Tibial nerve (tissue), 4 donors: ENCODE measurements around the gene EXPH5. TPM values are rescaled to one million over a fixed set of nuclear protein-coding genes. Genes with fewer than 3 reads are reported as not detected.

Source experiments
- DNase-seq, 2 donors: peaks; one replicate each; pipeline ENCODE4 v3.0.0-alpha.2; 2019; ENCODE audit warnings: low spot score in 2 of 2
- H3K27ac ChIP-seq, 4 donors: fragments of 200-600 bp; sonication (generic) in 3 of 4; one replicate each; pipeline ENCODE4 v1.5.1; 2017 to 2019; ENCODE audit warnings: mild to moderate bottlenecking in 1 of 4
- H3K27me3 ChIP-seq, 2 donors: fragments of 200-600 bp; sonication (generic) in 1 of 2; one replicate each; pipeline versions ENCODE4 v1.5.1 to v1.6.0; 2017 to 2019
- H3K36me3 ChIP-seq, 3 donors: fragments of 200-600 bp; sonication (generic); one replicate each; pipeline ENCODE4 v1.5.1; 2018 to 2019
- H3K4me1 ChIP-seq, 4 donors: fragments of 200-600 bp; sonication (generic) in 3 of 4; one replicate each; pipeline ENCODE4 v1.5.1; 2017 to 2019
- H3K4me3 ChIP-seq, 4 donors: fragments of 200-600 bp; sonication (generic) in 3 of 4; one replicate each; pipeline ENCODE4 v1.5.1; 2017 to 2019; ENCODE audit warnings: mild to moderate bottlenecking in 1 of 4, moderate library complexity in 1 of 4
- H3K9me3 ChIP-seq, 4 donors: fragments of 200-600 bp; sonication (generic) in 3 of 4; one replicate each; pipeline ENCODE4 v1.5.1; 2017 to 2019
- EP300 ChIP-seq, 2 donors: sonication (generic); formaldehyde crosslinking; IDR thresholded peaks; one replicate each; pipeline ENCODE4 v1.6.1; 2017; ENCODE audit warnings: antibody characterized with exemption in 2 of 2, mild to moderate bottlenecking in 1 of 2
- POLR2A ChIP-seq, 2 donors: fragments of 450-650 bp; IDR thresholded peaks; one replicate each; pipeline ENCODE4 v1.6.1; 2017; ENCODE audit warnings: antibody characterized with exemption in 2 of 2, mild to moderate bottlenecking in 2 of 2, moderate library complexity in 2 of 2
- whole genome bisulfite sequencing, 2 donors: methylation state at CpG; one replicate each; pipeline ENCODE4 v1.1.5; 2018; 5-methylcytosine and 5-hydroxymethylcytosine counted together
- total RNA-seq, 4 donors: library from RNA; depleted of rRNA; stranded (reverse); fragments of >200 nt; gene quantifications; one replicate each; pipeline ENCODE4 v1.1.0, GENCODE V29; 2016
- TF ChIP-seq, protein P1 (sequence below), 5 experiments: fragments of 200-600 bp in 3 of 5; fragments of 450-650 bp in 2 of 5; sonication (generic) in 3 of 5; IDR thresholded peaks; one replicate each; pipeline ENCODE4 v1.5.1; 2016 to 2019; ENCODE audit warnings: antibody characterized with exemption in 5 of 5, mild to moderate bottlenecking in 3 of 5, moderate library complexity in 2 of 5

EXPH5 gene
- total RNA-seq, 4 donors from 2014 or later, result 2.4 to 5.4 (median 4.1) TPM

DNA sequence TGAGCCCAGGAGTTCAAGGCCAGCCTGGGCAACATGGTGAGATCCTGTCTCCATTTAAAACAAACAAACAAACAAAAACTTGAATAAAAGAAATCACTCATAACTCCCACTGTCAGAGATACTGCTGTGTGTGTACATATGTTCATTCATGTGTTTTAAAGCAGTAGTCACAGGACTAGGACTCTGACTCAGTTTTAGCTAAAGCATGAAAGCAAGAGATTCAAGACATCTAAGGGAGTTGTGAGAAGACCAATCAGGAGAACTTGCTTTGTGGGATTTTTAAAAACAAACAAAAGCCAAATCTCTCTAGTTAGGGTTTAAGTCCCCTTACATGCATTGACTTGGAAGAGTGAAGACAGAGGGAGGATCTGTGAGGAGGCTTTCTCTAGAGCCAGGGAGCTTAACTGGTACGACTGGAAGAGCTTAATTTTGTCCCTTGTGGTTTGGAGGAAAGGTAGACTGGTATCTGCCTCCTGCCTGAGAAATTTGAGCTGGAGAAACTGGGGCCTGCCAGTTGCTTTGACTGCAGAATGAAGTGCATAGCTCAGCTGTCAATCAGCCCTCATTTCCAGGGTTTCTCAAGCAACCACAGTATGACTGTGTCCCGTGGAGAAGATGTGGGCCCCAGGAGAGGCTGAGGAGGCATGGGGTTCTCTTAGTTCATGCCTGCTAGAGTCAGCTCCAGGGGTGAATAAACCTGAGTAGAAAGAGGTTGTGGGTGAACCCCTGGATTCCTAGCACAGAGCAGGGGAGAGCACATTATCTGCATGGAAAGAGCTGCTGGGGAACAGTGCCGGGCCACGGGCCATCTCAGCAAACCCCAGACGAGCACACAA lies 30.6 kb downstream of the EXPH5 start:
- peaks cover 0 to 16% (median 0%) of the 10 kb centered on the region in 4 donors for H3K4me1 ChIP-seq
- no peaks in the 10 kb centered on the region for H3K9me3 ChIP-seq
- TF ChIP-seq POLR2A (IDR thresholded peaks at IDR 0.05) (no peak), EP300 (IDR thresholded peaks at IDR 0.05) (no peak)
- TF ChIP-seq, protein P1, sequence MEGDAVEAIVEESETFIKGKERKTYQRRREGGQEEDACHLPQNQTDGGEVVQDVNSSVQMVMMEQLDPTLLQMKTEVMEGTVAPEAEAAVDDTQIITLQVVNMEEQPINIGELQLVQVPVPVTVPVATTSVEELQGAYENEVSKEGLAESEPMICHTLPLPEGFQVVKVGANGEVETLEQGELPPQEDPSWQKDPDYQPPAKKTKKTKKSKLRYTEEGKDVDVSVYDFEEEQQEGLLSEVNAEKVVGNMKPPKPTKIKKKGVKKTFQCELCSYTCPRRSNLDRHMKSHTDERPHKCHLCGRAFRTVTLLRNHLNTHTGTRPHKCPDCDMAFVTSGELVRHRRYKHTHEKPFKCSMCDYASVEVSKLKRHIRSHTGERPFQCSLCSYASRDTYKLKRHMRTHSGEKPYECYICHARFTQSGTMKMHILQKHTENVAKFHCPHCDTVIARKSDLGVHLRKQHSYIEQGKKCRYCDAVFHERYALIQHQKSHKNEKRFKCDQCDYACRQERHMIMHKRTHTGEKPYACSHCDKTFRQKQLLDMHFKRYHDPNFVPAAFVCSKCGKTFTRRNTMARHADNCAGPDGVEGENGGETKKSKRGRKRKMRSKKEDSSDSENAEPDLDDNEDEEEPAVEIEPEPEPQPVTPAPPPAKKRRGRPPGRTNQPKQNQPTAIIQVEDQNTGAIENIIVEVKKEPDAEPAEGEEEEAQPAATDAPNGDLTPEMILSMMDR (IDR thresholded peaks at IDR 0.05), result no peak
- WGBS, 2 donors, result 70 to 71% methylated on average over 5 of the region's 5 CpGs
- DNase-seq, result no peak
- H3K27me3 ChIP-seq, result no peaks in the 10 kb centered on the region
- no peaks in the 10 kb centered on the region for H3K36me3 ChIP-seq
- H3K27ac ChIP-seq, result no peak overlapping the region
- H3K4me3 ChIP-seq, result no peak overlapping the region

DNA sequence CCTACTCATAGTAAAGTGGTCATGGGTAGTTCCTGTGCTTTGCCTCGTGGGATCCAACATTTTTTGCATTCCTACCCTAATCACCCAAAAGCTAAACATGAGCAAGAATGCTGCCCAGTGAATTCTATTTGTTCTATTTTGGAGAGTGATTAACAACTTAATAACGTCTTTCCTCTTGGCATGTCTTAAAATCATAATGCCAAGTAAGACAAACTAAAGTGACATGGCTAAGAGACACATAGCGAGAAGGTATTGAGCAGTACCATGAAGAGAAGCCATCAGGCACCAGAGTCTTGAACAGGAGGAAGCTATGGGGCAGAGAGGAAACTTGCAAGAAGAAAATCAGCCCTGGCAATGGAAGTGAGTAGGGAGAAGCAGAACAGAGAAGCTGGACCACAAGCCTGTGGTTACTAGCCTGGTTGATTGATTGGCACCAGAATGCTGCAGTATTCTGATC lies 32.0 kb downstream of the EXPH5 start:
- TF ChIP-seq POLR2A (IDR thresholded peaks at IDR 0.05), result no peak
- TF ChIP-seq EP300 (IDR thresholded peaks at IDR 0.05), result no peak
- TF ChIP-seq, protein P1 (IDR thresholded peaks at IDR 0.05), result no peak
- Histone ChIP-seq H3K36me3 (no peaks in the 10 kb centered on the region), H3K27ac (no peak overlapping the region), H3K4me1 (peaks cover 0 to 16% (median 0%) of the 10 kb centered on the region in 4 donors), H3K4me3 (no peak overlapping the region), H3K27me3 (no peaks in the 10 kb centered on the region), H3K9me3 (no peaks in the 10 kb centered on the region)
- DNase-seq, result no peak
- 43 to 44% methylated on average over 3 of the region's 3 CpGs for WGBS, 2 donors

DNA sequence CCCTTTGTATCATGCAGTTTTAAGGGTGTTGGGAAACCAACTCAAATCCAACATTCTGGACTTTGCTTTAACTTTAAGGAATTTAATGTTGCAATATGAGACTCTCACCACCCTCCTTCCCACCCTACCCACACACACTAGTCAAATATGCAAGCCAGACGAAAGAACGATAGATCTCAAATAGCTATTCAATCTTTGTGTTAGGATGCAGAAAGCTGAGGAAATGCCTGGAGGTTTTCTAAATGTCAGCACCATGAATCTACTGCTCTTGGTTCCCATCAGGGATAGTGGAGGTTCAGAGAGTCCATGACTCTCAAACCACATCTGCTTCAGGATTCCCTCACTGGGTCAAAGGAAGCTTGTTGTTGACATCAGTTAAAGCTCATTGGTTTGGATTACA lies 33.7 kb downstream of the EXPH5 start:
- Histone ChIP-seq H3K9me3 (no peaks in the 10 kb centered on the region), H3K36me3 (no peaks in the 10 kb centered on the region), H3K27ac (no peak overlapping the region), H3K4me1 (peaks cover 0 to 16% (median 0%) of the 10 kb centered on the region in 4 donors), H3K4me3 (no peak overlapping the region), H3K27me3 (no peaks in the 10 kb centered on the region)
- whole genome bisulfite sequencing, 2 donors, result 13 to 19% methylated on average over 2 of the region's 2 CpGs
- TF ChIP-seq POLR2A (IDR thresholded peaks at IDR 0.05), result no peak
- TF ChIP-seq EP300 (IDR thresholded peaks at IDR 0.05), result no peak
- TF ChIP-seq, protein P1 (IDR thresholded peaks at IDR 0.05), result no peak
- no peak for DNase-seq

DNA sequence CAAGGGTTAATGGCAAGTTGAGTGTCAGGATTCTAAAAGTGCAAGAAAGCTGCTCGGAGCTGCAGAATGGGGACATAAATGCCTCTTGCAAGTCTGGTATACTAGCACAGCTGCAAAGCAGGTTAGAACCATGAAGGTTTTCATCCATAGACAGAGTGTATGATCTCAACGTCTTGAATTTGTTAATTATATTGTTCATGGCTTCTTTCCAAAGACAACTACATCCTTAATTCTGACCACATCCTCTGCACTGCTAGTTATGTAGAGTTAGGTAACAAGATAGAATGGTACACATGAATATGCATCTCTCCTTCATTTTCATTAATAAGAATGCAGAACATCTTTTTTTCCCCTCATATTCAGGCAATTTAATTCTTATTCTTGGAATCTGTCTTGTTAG lies 34.2 kb downstream of the EXPH5 start:
- no peak overlapping the region for H3K27ac ChIP-seq
- 4 to 6% methylated on average over 2 of the region's 2 CpGs for WGBS, 2 donors
- no peak for TF ChIP-seq POLR2A (IDR thresholded peaks at IDR 0.05)
- TF ChIP-seq, protein P1 (IDR thresholded peaks at IDR 0.05), result no peak
- no peak for TF ChIP-seq EP300 (IDR thresholded peaks at IDR 0.05)
- H3K27me3 ChIP-seq, result no peaks in the 10 kb centered on the region
- no peak for DNase-seq
- peaks cover 0 to 16% (median 0%) of the 10 kb centered on the region in 4 donors for H3K4me1 ChIP-seq
- no peak overlapping the region for H3K4me3 ChIP-seq
- no peaks in the 10 kb centered on the region for H3K36me3 ChIP-seq
- no peaks in the 10 kb centered on the region for H3K9me3 ChIP-seq

DNA sequence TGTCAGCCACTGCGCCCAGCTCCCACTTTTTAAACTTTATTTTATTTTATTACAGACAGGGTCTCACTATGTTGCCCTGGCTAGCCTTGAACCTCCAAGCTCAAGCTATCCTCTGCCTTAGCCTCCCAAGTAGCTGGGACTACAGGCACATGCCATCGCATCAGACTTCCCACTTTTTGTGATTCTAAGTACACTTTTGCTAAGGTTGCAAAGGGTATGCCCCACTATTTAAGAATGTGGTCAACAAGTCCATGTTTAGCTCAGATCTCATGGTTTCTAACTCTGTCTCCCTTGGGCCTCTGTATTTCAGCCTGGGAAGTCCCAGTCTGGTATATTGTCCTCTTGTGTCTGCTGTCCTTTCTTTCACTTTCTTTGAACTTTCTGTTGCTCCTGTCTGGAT lies 35.3 kb downstream of the EXPH5 start:
- TF ChIP-seq POLR2A (IDR thresholded peaks at IDR 0.05), result no peak
- DNase-seq, result no peak
- H3K4me1 ChIP-seq, result peaks cover 0 to 16% (median 0%) of the 10 kb centered on the region in 4 donors
- 98 to 100% methylated on average over 2 of the region's 2 CpGs for WGBS, 2 donors
- no peaks in the 10 kb centered on the region for H3K27me3 ChIP-seq
- no peak overlapping the region for H3K4me3 ChIP-seq
- no peak overlapping the region for H3K27ac ChIP-seq
- H3K36me3 ChIP-seq, result no peaks in the 10 kb centered on the region
- H3K9me3 ChIP-seq, result no peaks in the 10 kb centered on the region
